GM18517 (cell line): ENCODE data around the gene PHF19.

Experiments used
- ATAC-seq: cut with Tn5 transposase; IDR thresholded peaks from one replicate; pipeline ENCODE4 v1.9.1; 2021; ENCODE audit warnings: mild to moderate bottlenecking, moderate library complexity; ENCODE audit not compliant: unreplicated experiment

The PHF19 gene

DNA sequence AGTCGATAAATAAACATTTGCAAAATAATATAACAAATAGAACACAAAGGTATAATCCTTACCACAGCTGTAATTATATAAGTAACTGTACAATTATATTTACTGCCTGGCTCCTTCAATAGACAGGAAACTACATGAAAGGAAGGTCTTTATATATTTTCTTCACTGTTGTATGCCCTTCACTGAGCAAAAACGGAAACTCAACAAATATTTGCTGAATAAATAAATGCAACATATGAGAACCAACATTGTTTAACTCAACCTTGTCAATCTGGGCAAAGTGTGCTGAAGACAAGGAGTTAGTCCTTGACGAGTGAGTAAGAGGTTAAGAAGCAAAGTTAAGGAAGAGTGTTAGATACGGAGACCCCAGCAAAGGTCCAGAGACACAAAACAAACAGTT lies 56.9 kb downstream of the PHF19 start:
- ATAC-seq = no peak

GRCh38 chr9:120818595-120818994 lies 58.4 kb downstream of the PHF19 start:
- no peak for ATAC-seq

- no peak for ATAC-seq
Measured at GRCh38 chr9:120815075-120815474, 61.9 kb downstream of the PHF19 start.

GRCh38 chr9:120808931-120809330 lies 68.1 kb downstream of the PHF19 start:
- ATAC-seq = no peak

GRCh38 chr9:120807607-120808379 lies 69.2 kb downstream of the PHF19 start:
- no peak for ATAC-seq
